ENCODE results near the gene MAP3K20. TPM values are rescaled to one million over a fixed set of nuclear protein-coding genes. Genes with fewer than 3 reads are reported as not detected.
A peak's percentile ranks its signal among the peaks of the same experiment; 100 is the strongest.

Gene MAP3K20
- polyA plus RNA-seq, 1 of the 3 experiments (the other 2 are of a cell fraction), result 8.5 TPM

- TF ChIP-seq MAX (IDR thresholded peaks at IDR 0.05; ENCODE audit: low read depth), result peak; percentile 40; the same call in 1 of the 2 replicates
- TF ChIP-seq ELF1 (IDR thresholded peaks at IDR 0.05), result no peak
- TF ChIP-seq CHD2 (IDR thresholded peaks at IDR 0.05; ENCODE audit: low read length, partially characterized antibody), result no peak
- TF ChIP-seq CTCF (IDR thresholded peaks at IDR 0.05), result peak; percentile 98
- TF ChIP-seq EP300 (IDR thresholded peaks at IDR 0.05; ENCODE audit: borderline replicate concordance in 1 of 2, low read depth in 1 of 2, low read length in 1 of 2), result 0 out of 4 replicates have a peak, but pooled peaks have one; percentile 6 to 19
- TF ChIP-seq TAF1 (IDR thresholded peaks at IDR 0.05; ENCODE audit: borderline replicate concordance, low read depth, low read length), result no peak; the same call in 1 of the 2 replicates
- TF ChIP-seq ZBTB33 (IDR thresholded peaks at IDR 0.05; ENCODE audit: borderline replicate concordance, low read depth), result no peak
- TF ChIP-seq FOXJ3 (CRISPR knock-in tag; IDR thresholded peaks at IDR 0.05), result no peak
- no peak for TF ChIP-seq TEAD4 (IDR thresholded peaks at IDR 0.05; ENCODE audit: borderline replicate concordance, insufficient read depth)
- TF ChIP-seq JUND (IDR thresholded peaks at IDR 0.05), result no peak
- TF ChIP-seq MXI1 (IDR thresholded peaks at IDR 0.05; ENCODE audit: low read depth, low read length), result no peak
- TF ChIP-seq REST (IDR thresholded peaks at IDR 0.05; ENCODE audit: low read depth, low read length), result no peak
- TF ChIP-seq PBX3 (IDR thresholded peaks at IDR 0.05), result 0 out of 2 replicates have a peak, but pooled peaks have one; percentile 9
- TF ChIP-seq IRF3 (IDR thresholded peaks at IDR 0.05; ENCODE audit: low read depth, low read length), result no peak
- TF ChIP-seq FOXM1 (IDR thresholded peaks at IDR 0.05; ENCODE audit: low read depth), result no peak
- TF ChIP-seq SMC3 (IDR thresholded peaks at IDR 0.05; ENCODE audit: low read depth, low read length), result peak; percentile 99
- peak; percentile 15; the same call in 1 of the 2 replicates for TF ChIP-seq FOSL2 (IDR thresholded peaks at IDR 0.05; ENCODE audit: borderline replicate concordance, low read depth)
- no peak for TF ChIP-seq GATA2 (CRISPR knock-in tag; IDR thresholded peaks at IDR 0.05)
- TF ChIP-seq RCOR1 (IDR thresholded peaks at IDR 0.05; ENCODE audit: low read length), result peak; percentile 52; the same call in 1 of the 2 replicates
These were observed 134.9 kb downstream of the MAP3K20 start (continued) for GRCh38 chr2:173210270-173211196.

Measured in SK-N-SH (cell line).